NCI-H748 (cell line): ENCODE results near the gene RFFL.

Experiments used
- DNase-seq: peaks from one replicate; lab custom pipeline; 2025; ENCODE audit not compliant: unreplicated experiment; lab: John Stamatoyannopoulos, UW

Gene RFFL

DNA sequence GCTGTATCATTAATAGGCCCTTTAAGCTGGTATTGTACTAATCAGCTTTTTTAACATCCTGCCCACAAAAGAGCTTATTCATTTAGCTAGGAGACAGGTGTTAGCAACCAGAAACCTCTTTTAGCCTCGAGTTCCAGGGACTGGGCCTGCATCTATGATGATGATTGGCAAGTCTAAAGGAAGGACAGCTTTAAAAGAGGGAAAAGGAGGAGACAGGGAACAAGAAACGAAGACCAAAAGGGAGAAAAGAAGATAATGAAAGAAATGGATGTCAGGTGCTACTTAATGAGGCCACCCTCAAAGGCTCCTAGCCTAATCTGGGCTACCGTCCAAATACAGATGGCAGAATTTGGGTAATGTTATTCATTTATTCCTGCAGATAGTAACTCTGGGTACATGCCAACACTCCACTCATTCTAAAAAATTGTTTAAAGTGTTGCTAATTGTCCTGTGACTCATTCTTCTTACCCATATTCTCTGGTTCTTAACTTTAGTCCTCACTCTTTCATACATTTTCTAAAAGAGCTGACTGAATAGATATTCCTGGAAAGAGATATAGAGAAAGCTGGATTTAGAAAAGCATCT, 18.7 kb upstream of the RFFL start:
- no peak for DNase-seq

DNA sequence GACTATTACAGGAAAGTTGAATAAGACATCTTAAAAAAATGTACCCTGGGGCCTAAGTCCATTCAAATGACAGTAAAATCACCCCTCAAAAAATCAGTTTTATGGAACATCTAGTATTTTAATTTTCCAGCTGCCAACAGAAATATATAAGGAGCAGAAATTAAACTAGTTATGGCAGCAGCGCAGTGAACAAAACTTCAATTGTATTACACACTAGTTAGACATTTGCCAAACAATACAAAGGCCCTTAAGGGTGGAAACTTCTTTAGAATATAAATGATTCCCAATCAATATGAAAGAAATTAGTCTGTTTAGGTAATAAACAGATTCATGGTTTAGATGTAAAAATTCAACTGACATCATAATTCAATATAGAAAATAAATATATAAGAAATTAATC, 18.1 kb upstream of the RFFL start:
- no peak for DNase-seq

DNA sequence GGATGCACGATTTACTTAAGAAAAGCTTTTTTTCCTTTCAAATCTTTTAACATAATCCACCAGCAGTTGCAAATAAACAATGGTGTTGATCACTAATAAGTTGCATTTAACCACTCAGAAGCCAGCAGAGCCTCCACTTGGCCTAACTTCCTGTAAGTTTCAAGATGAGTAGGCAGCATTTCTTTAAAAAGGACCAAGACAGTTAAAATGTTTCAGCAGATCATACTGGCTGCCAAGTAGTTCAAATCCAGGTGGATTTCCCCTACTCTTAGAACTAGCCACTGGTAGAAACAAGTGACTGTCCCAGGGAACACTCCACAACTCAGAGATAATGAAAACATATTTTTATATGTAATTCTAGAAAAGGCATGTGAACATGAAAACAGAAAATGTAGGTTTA, 17.0 kb upstream of the RFFL start:
- DNase-seq: no peak

DNA sequence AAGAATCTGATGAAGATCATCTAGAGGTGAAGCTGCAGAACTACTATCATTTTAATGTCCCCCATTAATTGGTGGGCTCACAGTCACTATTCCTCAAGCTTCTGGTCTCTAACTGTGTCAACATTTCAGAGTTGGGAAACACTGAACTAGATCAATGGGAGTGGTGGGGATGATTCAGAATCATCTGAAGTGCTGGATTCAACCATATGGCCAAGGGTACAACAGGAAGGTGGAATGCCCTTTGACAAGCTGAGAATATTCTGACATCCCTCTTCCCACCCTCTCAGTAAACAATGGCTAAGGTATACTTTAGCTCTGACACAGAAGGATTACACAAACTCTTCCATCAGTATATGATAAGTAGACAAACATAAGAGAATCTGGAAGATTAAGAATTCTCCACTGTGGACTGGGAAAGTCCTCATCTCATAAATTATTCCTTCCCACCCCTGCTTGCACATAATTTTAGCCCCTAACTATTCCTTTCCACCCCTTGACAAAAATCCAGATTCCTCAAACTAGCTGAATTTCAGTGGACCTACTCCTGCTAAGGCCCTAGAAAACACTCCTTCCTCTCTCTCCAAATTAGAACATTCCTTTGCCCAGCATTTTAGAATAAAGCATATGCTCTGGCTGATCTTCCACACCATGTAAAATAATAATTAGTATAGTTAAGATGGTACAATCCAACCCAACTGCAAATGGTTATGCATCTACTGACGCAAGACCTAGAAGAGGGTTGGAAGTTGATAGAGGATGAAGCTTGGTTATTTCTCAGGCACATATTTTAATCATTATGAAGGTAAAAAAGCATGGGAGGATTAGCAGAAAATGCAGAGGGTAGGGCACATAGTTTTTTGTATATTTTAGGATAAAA, 16.3 kb upstream of the RFFL start:
- no peak for DNase-seq

DNA sequence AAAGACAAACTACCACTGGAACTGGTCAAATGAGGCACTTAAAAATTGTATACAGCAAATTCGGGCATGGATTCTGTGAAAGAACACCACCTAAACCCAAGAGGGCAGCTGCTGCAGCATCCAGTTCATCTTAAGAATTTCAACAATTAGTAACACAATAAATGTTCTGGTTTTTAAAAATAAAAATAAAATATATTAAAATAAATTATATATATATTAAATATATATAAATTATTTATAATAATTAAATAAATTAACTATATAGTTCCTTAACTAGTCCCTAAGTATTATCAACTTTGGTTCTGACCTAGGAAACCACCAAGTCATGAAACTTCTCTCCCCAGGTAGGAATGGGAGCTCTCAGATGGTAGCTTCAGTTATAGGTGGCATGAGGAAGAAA, 13.4 kb upstream of the RFFL start:
- DNase-seq: no peak

DNA sequence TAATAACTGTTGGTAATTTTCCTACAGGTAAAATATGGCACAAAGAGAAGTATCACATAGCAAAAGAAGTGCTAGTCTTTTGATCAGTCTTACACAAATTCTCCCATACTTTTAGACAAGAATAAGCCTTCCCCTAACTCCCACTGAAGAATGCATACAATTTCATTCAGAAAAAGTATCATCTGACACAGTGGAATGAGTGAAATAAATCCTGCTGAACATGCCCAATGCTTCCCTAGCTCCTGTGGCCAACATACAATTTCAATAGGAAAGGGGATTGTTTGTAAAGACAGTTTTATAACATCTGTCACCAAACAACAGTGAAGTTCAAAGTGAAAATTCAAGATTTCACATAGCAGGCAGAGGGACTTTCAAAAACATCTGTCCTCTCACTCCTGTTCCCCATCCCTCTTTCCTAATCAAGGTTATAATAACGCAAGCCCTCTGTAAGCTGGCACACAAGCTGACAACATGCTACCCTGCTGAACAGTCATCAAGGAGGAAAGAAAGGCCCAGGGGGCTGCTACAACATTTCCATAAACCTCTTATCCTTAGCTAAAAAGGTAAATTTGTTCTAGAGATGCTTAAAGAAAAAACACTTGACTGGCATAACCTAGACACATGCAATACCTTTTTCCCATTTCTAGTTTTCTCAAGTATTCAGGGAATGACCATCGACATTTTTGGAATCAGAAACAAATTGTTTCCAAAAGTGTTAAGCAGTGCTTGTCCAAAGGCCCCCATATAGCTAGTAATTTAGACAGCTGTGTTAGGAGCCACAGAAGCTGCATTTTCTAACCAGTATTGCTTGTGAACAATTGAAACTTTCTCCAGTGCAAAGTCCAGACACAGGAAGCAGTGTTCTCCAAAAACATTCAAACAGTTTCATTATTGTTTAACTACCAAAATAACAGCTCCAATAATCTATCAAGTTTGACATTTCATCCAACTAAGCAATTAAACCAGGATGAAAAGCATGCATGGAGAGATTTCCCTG, 11.5 kb upstream of the RFFL start:
- DNase-seq: no peak

DNA sequence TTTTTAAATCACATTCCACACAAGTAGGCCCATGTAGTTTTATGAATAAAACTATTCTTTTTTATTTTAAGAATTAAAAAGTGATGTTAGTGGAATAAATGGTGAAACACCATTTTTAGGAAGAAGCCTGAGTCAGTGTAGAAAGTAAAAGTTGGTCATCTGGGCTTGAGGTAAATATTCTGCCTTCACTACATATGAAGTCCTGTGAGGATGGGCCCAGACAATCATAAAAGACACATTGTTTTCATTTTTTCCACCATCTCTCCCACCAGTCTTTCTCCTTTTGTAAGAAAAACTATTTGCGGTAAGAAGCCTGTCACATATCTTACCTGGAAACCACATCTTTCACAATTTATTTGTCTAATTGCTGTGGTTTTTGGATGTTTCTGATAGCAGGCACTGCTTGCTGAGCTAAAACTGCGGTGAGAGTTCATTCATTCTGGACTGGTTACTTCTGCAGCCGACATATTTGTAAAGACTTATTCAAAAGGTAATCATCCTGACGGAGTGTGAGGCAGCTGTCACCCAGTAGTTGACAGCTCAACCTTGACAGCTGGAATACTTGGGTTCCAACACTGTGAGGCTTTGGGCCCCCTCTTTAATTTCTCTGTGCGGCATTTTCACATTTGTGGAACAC, 10.6 kb upstream of the RFFL start:
- DNase-seq: no peak

DNA sequence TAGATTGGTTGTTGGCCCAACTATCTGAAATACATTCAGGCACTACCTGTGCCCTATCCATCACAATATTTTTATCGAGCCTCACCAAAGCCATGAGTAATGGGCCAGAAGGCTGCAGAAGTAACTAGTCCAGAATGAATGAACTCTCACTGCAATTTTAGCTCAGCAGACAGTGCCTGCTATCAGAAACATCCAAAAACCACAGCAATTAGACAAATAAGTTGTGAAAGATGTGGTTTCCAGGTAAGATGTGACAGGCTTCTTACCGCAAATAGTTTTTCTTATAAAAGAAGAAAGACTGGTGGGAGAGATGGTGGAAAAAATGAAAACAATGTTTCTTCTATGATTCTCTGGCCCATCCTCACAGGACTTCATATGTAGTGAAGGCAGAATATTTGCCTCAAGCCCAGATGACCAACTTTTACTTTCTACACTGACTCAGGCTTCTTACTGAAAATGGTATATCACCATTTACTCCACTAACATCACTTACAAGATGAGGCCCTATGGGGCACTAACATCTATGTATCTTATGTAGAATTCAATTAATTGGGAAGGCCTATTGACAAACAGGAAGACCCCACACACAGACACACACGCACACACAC, 9.8 kb upstream of the RFFL start:
- no peak for DNase-seq

DNA sequence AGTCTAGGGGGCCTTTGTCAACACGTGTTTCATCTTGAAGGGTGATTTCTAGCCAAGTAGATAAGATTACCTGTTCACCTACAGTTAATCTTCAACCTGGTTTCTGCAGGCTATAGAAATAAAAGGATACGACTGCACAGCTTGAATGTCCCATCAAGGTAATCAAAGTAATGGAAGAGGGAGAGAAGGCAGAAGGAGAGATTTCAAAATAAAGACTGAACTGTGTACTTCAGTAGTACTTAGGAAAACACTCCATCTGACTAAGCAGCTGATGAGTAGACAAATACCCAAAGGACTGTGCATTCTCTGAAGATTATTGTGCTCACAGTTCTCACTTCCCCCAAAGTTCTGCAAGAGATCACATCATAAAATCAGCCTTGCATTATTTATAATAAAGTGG, 5.8 kb upstream of the RFFL start:
- DNase-seq: no peak

DNA sequence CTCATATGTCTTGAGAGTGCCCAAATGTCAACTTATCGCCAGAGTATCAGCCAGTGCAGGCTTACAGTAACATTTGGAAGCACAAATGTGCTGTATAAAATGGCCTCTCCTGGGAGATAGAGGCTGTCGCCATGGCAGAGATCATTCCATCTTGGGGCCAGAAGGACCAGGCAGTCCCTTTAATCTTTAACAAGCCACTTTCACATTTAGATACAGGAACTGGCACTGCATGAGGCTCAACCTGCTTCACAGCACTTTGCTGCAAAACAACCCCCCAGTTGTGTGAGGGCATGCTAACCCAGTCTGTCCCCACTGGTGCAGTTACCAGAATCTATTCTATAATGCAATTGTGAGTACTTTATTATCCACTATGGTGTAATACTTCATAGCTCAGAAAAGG, 4.7 kb upstream of the RFFL start:
- no peak for DNase-seq

DNA sequence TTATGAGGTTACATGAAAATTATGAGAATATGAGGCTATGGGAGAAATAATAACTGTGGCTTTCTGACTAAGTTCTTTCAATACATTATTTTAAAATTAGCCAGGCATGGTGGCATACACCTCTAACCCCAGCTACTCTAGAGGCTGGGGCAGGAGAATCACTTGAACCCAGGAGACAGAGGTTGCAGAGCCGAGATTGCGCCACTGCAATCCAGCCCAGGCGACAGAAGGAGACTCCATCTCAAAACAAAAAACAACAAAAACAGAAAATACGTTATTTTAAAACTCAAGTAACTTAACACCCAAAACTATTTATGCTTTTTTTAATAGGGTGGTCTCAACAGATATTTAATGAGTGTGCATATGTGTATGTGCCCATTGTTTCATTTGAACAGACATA, 2.4 kb upstream of the RFFL start:
- no peak for DNase-seq

DNA sequence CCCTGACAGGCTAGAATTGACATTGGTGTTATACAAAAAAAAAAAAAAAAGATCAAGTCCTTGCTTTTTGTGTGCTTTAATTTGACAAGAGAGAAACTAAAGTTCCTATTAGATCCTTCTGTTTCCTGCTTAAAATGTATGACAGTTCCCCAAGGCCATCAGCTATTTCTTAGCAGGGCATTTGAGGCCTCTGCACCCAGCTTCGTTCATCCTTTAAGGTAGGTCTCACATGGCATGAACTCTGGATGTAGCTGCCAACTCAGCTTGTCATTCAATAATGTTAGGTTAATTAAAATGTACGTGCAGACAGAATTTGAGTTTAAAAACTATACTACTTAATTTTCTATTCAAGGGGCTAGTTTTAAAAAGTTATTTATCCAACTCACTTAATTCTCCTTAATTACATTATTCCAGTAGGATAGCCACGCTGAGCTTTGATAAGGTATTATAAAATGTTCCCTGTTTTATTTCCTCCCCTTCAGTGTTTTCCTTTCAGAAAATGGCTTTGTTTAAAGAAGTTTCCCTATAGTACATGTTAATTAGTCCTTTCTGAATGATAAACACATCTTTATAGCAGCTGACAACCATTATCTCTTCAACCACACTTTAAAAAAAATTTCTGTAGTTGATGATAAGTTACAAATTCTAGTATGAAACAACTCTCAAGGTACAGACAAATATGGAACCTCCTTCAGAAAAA, 1.2 kb upstream of the RFFL start:
- no peak for DNase-seq

DNA sequence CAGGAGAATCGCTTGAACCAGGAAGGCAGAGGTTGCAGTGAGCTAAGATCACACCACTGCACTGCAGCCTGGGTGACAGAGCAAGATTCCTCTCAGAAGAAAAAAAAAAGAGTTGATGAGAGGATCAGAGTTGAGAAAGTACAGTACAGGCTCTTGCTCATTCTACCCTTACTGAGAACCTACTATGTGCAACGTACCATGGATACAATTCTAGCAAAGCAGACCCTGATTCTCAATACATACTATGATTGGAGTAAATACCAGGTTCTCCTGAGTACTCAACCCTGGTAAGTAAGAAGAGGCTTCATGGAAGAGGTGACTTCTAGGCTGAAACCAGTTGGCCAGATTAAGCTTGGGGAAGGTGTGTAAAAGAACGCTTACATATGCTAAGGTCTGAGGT, 1.2 kb downstream of the RFFL start:
- no peak for DNase-seq

DNA sequence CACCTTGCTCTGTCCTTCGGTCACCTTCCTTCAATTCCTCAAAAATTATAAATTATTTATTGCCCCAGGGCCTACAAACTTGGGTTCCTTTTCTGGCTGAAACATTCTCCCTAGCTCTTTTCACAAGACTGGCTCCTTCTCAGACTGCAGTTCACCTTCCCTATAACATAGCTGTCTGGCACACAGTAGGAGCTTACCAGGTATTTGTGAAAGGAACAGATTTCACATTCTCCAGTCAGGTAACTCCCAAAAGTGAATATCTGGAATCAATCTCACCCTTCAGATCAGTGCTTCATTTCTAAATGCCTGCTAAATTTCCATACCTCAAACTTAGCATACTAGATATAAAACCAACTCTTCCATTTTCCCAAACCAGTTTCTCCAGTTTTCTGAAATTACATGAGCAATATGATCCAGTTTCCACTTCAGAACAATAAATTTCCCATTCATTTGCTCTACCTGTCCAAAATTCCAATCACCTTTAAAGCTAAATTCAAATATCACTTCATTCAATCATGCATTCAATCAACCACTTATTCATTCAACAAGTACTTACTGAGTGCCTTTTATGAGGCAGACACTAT, 6.1 kb downstream of the RFFL start:
- DNase-seq: no peak

DNA sequence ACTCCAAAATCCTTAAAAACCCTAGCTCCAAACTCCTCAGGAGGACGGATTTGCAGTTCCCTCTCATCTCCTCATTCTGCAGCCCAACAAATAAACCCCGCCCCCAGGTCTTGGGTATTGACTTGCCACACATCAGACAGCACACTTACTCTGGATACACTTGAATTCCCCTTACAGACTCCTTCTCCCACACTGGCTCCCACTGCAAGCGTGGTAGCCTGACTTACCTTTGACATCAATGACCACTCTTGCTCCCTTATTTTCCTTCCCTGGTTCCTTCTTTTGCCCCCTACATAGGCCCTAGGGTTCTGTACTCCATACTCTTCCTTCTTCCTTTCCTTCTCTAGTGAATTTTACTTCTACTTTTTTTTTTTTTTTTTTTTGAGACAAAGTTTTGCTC, 7.5 kb downstream of the RFFL start:
- DNase-seq: no peak

DNA sequence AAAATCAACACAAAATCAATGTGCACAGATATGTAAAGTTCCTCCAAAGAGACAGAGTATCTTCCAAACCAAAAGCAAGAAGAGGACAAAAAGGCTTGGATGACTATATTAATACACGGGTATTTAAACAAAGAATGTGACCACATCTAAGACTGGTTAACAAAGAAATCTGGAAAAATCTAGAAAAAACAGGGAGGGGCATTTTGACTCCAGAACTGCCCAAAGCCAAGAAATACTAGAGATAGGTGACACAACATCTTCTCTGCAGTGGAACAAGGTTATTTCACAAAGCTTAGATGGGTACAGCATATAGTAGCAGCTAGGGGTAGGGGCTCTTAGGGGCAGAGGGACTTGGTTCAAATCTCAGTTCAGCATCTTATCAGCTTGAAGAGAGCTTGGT, 10.3 kb downstream of the RFFL start:
- no peak for DNase-seq

DNA sequence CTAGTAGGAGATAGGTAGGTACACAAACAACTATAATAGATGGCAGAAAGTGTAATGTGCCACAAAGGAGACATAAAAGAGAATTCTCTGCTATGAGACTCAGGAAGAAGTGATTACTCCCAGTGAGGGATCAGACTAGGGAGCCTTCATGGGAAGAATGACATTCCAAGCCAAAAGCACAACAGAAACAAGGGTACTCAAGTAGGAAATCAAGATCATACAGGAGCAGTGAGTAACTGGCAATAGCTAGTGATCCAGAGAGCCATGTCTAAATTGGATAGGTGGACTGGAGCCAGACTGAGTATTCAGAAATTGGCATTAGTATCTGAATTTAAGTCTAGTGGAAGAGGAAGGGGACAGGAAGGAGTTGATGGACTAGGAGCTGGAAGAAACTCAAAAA, 10.7 kb downstream of the RFFL start:
- no peak for DNase-seq

DNA sequence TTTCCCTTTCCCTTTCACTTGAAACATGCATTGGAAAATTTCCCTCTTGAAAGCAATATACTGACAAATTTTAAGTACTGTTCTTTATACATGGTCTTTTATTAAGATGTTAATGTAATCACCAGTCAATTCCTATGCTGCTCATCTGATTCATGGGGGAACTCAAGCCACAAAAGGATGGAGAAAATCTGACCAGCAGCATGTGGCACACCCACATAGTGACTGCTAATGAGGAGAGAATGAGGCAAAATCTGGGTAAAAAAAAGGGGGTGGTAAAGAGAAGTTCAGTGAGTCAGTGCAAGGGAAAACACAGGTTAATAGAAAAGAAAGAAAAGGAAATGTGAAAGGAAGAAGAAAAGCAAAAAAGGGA, 11.3 kb downstream of the RFFL start:
- DNase-seq: no peak

DNA sequence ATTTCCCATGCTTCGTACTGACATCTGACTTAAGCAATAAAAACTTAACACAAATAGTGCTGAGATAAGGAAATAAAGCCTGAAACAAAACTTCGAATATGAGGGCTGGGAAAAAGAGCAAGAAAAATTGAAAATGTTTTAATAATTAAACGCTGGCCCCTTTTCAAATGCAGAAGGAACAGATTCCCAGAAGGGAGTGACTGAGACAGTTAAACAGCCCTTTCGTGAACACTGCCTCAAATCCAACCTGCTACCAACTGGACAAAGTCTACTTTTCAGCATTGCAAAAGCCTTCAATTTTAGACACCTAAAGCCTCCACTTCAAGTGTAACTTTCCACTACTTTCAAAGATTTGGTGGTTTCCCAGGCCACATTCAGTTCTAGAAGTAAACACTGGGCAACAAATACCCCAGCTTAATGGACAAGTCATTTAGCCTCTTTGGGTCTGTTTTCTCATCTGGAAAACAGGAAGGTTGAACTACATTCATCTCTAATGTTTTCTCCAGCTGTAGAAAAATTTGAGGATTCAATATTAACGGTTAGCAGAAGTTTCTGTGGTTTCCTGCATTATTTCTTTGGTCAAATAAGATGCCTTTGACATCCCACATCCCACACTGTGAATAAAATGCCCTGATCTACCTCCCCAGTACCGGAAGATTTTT, 11.8 kb downstream of the RFFL start:
- no peak for DNase-seq
